Posterior cingulate gyrus (tissue), 11 donors: ENCODE results near the gene TMEM119.
"Not testable (repeated sequence)": the region's sequence is repeated elsewhere in the genome, so short reads cannot be mapped to it uniquely, and the experiment has no call there.

Source experiments
- DNase-seq, 10 donors: peaks; one replicate each; pipeline versions ENCODE4 v3.0.0 to v3.0.0-alpha.2; 2020 to 2021; ENCODE audit warnings: mixed read lengths in 3 of 10
- intact Hi-C: fragments of 100-400 bp; cut with DNase I; formaldehyde crosslinking; loops from one replicate; pipeline ENCODE4 v1.15.1; 2023

Gene TMEM119

DNA sequence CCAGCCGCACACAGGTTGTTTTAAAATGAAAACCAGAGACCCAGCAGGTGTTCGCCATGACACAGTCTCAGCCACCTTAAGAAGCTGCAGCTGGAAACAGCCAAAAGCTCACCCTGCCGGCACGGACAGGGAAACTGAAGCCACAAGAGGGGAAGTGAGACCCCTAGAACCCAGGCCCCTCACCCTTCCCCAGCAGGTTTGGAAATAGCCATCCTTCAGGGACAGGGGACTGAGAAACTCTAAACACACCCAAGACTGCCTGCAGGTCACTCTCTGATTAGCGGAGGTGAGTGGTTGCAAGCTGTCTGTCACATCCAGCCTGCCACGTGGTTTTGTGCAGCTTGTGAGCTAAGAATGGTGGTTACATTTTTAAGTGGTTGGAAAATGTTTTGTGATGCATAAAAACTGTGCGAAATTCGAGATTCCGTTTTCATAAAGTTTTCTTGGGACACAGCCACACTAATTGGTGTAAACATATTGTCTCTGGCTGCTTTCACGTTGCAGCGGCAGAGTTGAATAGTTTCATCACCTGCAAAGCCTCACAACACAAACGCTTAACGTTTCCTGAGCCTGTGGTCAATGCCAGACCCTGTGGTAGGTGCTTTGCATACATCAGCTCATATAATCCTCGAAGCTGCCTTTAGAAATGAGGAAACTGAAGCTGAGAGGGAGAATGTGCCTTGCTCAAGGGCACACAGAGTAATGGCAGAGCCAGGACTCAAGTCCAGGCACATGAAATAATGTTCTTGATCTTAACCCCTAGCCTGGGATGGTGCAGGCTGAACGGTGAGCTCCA is 37.5 kb upstream of the TMEM119 start:
- DNase-seq: peak in 1 of 10 donors; percentile 35

DNA sequence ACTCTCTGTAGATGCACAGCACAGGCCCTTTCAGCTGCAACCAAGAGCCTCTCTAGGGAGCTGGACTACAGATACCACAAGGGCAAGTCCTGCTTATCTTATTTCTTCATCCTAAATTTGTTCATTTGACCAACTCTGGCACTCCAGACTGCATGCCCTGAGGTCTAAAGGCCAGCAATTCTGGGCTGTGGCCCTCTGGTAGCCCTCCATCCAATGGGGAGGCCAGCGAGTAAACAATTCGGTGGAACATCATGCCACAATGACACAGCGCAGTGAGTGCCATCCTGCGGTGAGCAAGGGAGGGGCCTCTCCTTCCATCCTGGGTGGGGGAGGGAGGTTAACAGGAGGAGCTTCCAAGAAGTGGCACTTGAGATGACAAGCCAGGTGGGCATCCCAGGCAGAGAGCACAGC is 36.5 kb upstream of the TMEM119 start:
- intact Hi-C loops: no loop called here
- DNase-seq: peak in 1 of 10 donors; percentile 63

More for the DNA sequence above, 37.5 kb upstream of the TMEM119 start:
- intact Hi-C loops: no loop called here

DNA sequence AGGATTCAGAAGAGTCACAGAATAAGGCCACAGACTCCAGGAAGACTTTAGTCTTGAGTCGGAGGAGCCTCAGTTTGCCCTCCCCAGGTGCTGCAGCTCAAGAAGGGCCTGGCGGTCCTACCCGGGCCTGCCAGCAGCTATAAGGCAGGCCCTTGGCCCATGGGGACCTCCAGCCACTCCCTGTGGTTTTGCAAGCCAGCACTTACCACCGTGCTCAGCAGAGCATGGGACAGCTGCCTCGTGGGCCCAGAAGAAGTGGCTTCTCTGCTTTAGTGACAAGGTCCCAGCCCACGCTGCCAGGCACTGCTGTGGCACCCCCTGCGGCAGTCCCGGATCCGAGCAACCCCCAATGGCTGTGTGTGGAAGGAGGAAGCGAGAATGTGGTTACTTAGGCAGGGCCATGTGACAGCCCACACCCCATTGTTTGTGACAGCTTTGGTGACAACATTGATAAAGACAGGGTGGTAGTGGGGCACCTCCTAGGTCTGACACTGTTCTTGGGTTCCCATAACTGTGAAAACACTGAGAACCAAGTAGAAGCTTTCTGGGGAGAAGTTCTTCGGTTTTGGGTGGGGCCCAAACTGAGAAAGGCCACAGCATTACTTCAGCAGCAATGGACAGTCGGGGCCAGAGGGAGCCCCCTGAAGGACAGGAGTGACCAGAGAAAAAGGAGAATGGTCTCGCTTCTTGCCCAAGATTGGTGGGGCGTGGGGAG is 35.8 kb upstream of the TMEM119 start, which contains the start of gene SELPLG:
SELPLG (minus strand) TSS at position 361 of the 715 bp plus-strand sequence. CDS start 9,587 bp downstream, outside the sequence.
- intact Hi-C loops: no loop called here

DNA sequence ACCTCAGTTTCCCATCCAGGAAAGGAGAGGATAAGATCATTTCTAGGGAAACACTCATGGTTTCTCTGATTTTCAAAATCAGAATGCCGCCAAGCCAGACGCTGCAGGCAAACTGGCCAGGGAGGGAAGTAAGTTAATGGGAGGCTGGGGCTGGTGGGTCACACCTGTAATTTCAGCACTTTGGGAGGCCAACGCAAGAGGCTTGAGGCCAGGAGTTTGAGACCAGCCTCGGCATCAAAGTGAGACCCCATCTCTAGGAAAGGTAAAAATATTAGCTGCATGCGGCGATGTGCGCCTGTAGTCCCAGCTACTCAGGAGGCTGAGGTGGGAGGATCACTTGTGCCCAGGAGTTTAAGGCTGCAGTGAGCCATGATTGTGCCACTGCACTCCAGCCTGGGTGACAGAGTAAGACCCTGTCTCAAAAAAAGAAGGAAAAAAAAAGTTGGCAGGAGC is 35.2 kb upstream of the TMEM119 start:
- DNase-seq: peak in 1 of 10 donors; percentile 12
- intact Hi-C loops: no loop called here

More for the DNA sequence above, 35.8 kb upstream of the TMEM119 start, which contains the start of gene SELPLG:
- peak in 4 of 10 donors; percentile 26 to 90 (median 44) for DNase-seq

DNA sequence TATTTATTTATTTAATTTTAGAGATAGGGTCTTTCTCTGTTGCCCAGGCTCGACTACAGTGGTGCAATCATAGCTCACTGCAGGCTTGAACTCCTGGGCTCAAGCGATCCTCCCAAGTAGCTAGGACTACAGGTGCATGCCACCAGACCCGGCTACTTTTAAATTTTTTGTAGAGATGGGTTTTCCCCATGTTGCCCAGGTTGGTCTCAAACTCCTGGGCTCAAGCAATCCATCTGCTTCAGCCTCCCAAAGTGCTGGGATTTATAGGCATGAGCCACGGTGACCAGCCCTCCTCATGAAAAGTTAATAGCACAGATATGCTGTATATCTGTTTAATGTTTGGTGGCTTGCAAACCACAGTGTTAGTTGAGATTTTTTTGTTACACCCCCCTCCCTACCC is 33.4 kb upstream of the TMEM119 start:
- DNase-seq: peak in 1 of 10 donors; percentile 5
- intact Hi-C loops: not testable (repeated sequence)

DNA sequence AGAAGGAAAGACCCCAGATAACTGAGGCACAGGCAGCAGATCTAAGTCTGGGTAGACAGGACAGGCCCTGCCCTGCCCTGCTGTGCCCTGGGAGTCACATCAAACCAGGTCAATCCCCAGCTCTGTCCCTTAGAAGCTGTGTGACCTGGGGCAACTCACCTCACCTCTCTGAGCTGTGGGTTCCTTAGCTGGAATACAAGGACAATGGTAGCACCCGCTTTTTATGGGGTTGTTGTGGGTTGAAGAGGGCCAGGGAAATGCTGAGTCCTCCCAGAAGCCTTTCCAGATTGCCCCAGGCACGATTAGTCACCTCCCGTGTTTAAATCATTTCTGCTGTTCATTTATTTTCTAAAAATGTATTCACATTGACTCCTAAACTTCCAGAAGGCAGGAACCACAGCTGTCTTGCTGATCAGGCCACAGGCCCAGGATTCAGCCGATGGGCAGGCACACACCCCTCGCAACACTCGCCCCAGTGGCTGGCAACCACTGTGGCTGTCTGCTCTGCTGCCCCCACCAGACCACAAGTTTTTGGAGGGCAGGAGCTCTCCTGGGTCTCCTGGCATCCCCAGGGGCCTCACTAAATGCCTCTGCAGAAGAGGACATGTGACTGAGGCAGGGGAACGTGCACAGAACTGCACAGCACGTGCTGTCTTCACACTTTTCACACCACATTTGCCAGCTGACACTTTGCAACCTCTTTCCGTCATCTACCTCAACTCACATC is 32.8 kb upstream of the TMEM119 start:
- peak in 1 of 10 donors; percentile 45 for DNase-seq
- intact Hi-C loops: no loop called here

DNA sequence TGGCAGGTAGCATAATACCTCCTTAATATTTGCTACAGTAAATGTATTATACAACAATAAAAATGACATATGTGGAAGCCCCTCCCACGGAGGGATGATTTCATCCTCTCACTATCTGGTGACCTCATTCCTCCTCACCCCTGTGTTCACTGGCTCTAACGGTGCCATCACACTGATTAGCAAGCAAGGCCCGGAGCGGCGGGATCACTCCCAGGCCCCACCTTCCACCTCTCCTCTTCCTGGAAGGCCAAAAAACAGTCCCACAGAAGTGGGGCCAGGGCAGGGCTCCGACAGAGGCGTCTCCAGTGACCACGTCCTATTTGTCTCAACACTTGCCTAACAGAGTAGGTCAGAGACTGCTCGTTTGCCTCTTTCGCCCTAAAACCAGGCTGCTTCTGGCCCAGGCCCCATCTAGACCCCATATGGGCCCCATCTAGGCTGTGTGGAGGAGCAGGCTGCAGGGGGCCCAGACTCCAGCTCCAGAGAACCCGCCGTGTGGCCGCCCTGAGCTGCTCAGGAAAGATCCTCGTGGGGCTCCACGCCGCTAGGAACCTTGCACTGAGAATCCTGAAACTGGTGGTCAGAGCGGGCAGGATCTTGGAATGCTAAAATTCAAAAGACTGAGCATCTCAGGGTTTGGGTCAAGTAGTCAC is 32.1 kb upstream of the TMEM119 start:
- intact Hi-C loops: no loop called here
- peak in 1 of 10 donors; percentile 44 for DNase-seq

DNA sequence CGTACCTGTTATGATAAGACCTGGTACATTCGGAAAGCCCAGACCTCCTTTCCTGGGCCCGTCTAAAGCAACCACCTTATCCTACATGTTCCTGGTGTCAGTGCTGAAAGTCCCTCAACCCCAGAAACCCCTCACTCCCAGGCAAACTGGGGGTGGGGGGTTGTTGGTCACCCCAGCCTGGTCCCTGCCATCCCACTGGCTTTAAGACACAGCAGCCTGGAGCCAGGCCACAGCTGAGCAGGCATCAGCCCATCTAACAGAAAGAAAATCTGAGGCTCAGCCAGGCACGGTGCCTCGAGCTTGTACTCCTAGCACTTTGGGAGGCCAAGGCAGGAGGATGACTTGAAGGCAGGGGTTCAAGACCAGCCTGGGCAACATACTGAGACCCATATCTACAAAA is 31.3 kb upstream of the TMEM119 start:
- intact Hi-C loops: no loop called here
- peak in 1 of 10 donors; percentile 54 for DNase-seq

DNA sequence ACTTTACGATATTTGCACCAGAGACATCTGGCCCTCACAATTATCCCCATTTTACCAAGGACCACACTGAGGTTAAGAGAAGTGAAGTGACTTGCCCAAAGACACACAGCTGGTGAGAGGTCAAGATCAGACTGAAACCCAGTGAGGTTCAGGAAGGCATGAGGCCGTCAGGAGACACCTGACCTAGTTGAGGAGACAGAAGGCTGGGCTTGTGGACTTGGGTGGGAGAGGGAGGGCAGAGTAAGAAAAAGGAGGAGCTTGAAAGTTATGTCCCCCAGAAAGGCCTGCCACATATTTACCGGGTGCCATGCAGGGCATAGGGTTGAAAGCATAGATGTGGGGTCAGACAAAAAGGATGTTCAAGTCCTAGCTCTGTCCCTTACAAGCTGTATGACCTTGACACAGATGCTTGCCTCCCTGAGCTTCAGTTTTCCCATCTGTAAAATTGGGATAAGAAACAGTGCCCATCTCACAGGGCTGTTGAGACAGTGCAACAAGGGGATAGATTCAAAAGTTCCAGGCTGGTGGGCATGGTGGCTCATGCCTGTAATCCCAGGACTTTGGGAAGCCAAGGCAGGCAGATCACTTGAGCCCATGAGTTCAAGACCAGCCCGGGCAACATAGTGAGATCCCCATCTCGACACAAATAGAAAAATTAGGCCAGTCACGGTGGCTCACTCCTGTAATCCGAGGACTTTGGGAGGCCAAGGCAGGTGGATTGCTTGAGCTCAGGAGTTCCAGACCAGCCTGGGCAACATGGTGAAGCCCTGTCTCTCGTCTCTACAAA is 29.4 kb upstream of the TMEM119 start:
- peak in 2 of 10 donors; percentile 6 to 16 for DNase-seq
- intact Hi-C loops: no loop called here

DNA sequence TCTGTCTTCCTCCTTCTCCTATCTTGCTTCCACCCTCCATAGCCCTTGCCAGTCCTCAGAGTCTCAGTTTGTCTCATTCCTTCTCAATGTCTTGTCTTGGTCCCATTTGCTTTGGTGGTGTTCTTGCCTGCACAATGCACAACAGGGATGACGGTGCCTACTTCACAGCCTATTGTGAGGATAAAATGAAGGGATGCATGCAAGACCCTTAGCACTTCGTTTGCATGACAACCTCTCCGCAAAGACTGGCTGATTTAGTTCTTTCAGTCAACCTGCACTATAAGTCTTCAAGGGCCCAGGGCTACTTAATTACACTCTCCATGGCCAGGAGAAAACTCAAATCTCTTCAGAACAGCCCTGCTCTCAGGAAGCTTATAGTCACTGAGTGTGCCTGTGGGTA is 27.3 kb upstream of the TMEM119 start:
- no peak for DNase-seq
- intact Hi-C loops: no loop called here

DNA sequence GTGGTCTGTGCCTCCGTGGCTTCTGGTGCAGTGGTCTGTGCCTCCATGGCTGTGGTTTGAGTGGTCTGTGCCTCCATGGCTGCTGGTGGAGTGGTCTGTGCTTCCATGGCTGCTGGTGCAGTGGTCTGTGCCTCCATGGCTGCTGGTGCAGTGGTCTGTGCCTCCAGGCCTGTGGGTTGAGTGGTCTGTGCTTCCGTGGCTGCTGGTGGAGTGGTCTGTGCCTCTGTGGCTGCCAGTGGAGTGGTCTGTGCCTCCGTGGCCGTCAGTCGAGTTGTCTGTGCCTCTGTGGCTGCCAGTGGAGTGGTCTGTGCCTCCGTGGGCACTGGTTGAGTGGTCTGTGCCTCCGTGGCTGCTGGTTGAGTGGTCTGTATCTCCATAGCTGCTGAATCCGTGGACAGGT is 25.7 kb upstream of the TMEM119 start:
- DNase-seq: no peak
- intact Hi-C loops: no loop called here

DNA sequence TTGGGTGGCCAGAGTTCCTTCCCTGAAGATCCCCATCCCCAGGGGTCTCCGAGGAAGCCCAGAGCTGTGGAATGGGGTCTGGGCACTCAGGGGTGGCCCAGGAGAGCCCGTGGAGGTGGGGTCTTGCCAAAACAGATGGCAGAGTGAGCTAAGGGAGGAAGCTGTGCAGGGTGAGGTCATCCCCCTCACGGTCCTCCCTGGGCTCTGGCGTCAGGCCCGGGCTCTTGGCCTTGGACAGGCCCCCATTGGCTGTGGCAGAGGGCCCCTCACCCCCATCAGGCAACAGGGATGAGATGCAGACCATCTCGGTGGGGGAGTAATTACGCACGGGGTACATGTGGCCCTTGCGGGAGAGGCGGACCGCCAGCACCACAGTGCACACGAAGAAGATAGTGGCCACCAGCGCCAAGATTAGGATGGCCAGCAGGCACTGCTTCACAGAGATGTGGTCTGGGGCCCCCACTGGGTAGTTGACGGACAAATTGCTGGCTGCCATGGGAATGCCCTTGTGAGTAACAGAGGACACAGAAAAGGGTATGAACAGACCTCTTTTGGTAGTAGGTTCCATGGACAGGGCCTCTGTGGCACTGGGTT is 25.1 kb upstream of the TMEM119 start:
- DNase-seq: peak in 1 of 10 donors; percentile 52
- intact Hi-C loops: no loop called here

DNA sequence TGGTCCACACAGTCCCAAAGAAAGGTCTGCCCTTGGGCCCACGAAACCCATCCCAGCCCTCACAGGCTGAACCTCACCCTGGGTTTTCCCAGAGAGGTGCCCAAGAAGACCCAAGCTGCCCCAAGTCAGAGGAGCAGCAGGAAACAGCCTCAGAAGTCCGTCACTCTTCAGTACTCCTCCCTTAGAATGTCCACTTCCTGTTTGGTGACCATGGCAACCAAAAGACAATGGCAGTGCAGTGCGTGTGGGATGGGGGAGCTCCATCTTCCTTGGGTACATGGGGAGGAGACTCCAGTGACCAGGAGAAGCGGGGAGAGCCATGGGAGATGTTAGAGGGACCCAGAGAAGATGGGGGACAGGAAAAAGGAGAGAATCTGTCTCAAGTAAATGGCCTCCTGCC is 24.5 kb upstream of the TMEM119 start:
- no peak for DNase-seq
- intact Hi-C loops: no loop called here

DNA sequence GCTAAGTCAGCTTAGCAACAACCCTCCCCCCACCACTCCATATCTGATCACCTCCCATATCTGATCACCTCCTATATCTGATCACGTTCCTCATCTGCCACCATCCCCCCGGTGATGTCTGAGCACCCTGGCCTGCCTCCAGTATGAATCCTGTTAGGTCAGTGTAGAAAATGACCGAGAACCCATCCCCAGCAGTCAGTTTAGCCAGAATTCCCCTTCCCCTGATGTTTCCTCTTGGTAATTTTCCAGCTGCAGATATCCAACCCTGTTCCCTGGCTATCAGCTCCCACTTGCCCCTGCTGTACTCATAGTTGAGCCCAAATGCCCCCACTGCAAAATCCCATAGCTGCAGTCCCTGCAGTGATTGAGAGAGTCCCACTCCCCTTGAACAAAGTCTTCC is 23.3 kb upstream of the TMEM119 start:
- intact Hi-C loops: no loop called here
- peak in 1 of 10 donors; percentile 44 for DNase-seq

DNA sequence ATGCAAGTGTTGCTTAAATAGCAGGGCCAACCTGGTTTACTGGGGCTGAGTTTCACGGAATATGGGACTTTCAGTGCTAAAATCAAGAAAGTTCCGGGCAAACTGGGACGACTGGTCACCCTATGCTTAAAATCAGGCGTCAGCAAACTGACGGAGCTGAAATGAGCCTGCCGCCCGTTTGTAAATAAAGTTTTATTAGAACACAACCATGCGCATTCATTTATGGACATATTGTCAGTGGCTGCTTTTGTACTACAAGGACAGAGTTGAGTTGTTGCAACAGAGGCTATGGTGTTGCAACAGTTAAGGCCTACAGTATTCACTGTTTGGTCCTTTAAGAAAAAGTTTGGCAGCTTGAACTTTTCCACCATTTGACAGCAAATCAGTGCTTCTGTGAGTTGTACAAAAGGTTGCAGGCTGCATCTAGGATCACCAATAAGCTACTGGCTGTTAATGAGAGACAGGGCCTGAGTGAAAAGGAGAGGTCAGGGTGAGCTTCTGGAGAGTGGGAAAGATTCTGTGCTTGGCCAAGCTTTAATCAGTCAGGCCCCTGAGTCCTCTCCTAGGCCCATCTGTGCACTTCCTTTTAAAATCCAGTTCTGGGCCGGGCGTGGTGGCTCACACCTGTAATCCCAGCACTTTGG is 22.5 kb upstream of the TMEM119 start:
- intact Hi-C loops: no loop called here

DNA sequence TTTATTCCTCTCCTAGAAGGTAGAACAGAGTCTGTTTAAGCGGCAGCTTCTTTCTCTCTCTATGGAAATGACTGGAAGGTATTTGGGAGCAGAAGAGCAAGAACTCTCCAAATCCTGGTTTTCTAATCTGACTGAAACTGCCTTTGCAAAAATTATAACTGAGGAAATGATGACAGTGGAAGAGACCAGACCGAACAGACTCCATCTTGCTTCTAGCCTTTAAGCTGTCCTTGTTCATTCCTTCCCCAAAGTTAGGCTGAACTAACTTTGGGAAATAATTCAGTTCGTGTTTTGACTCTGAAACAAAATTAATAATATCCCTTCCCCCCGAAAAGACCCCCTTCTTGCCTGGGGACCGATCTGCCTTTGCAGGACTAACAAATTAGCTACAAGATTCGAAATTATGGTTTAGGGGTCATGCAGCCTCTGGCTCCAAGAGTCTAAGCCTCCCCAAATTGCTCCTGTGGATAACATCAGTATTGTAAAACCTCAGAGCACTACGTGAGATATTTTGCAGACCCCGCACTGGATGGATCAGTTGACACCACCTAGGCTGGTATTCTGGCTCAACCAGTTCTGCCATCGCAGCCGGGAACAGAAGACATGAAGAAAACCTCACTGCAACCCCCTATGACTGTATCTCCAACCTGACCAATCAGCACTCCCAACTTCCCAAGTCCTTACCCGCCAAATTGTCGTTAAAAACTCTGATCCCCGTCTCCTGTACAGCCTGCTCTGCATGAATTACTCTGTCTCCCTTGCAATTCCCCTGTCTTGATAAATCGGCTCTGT is 21.7 kb upstream of the TMEM119 start:
- intact Hi-C loops: loop anchor here (2.0 kb wide), 1 partner anchor 49 kb away; no protein-coding TSS in a partner anchor
- peak in 1 of 10 donors; percentile 6 for DNase-seq

More for the DNA sequence above, 22.5 kb upstream of the TMEM119 start:
- peak in 1 of 10 donors; percentile 29 for DNase-seq

DNA sequence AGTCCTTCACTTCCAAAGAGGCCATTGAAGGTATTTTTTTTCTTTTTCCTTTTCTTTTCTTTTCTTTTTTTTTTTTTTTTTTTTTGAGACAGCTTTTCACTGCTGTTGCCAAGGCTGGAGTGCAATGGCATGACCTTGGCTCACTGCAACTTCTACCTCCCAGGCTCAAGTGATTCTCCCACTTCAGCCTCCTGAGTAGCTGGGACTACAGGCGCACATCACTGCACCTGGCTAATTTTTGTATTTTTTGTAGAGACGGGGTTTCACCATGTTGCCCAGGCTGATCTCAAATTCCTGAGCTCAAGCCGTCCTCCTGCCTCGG is 21.0 kb upstream of the TMEM119 start:
- not testable (repeated sequence) for DNase-seq
- intact Hi-C loops: loop anchor here (1.0 to 2.0 kb wide), 2 partner anchors 48 to 56 kb away; no protein-coding TSS in a partner anchor
